Activated T-cell treated with anti-CD3 and anti-CD28 coated beads, Interleukin-2, amount 50 U/mL, for 48 hours (primary cell): ENCODE measurements around the gene LAMA4.

Experiments
- DNase-seq, 2 experiments: peaks; one replicate each; pipeline ENCODE4 v3.0.0-alpha.2; 2020

The LAMA4 gene

DNA sequence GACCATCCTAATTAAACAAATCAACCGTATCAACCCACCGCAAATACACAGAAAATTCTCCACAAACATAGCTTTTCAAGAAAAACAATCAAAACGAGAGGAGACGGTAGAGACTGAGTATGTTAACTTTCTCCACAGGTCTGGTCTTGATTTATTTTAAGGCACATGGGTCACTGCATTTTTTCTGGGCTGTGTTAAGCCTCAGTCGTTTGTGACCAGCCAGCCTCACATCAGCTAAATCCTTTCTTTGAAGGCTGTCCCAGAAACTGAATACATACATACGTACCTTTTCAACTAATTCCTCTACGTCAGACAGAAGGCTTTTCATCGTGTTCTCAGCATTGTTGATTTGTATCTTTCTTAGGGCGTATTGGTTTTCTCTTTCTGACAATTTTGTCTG, 69.4 kb downstream of the LAMA4 start:
- DNase-seq = no peak

DNA sequence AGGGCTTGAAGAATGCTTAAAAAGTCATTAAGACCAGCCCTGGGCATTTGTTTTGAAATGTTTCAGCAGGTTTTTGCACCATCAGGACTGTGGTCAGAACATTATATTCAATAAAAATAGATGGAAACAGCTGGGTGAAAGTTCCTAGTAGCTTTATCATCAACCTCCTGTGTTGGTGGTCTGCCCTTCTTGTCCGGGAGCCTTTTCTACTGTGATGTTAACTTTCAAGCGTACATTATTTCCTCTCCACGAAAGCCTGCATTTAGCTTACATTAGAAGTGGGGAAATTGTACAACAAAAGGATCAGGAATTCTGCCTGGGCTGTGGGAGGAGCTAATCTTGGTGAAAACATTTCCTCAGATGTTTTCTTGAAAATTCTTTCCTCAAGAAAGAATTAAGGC, 71.1 kb downstream of the LAMA4 start:
- no peak for DNase-seq

- no peak for DNase-seq
Measured at GRCh38 chr6:112181130-112181529, 73.2 kb downstream of the LAMA4 start.

DNA sequence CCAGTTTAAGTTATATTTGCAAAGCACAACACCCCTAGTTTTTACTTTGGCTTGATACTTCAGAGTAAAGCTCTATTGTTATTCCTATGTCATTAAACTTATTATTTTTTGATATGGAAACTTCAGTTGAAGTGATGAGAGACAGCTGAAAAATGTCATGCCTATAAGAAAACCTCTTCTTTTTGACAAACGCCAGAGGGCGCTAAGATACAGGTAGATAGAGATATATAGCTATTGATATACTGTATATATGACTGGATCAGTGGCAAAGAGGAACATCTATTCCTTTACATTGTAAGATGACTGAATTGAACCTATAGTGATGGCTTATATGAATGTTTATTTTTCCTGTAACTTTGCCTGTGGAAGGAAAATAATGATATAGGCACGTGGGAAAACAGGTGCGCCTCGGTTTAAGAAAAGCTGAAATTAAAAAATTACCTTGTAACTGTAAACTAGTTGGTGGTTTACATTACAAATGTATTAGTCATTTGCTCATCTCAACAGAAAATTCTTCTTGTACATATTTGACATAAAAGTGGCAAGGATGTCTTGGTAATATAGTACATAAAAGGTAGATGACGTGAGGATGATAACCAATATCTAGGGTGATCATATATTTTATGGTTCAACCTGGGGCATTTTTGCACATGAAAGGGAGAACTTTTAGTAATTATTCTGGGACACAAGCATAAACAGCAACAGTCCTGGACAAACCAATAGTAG, 74.1 kb downstream of the LAMA4 start:
- no peak for DNase-seq

- DNase-seq = no peak
Measured at GRCh38 chr6:112179631-112180030, 74.7 kb downstream of the LAMA4 start.

DNA sequence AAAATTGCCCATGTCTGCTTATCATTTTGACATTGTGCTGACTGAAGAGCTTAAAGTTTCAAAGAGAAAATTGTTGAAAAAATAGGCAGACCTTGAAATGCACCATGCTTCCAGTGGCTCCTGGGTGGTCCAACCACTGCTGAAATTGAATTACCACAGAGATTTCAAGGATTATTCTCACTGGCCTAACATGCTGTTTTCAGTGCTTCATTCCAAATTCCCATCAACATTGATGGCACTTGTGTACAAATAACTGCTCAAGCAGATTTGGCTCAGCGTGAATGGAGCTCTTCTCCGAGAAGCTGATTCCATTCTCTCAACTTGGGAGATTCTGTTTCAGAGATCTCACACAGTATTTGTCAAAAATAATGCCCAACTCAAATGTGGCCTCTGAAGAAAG, 75.5 kb downstream of the LAMA4 start:
- no peak for DNase-seq

DNA sequence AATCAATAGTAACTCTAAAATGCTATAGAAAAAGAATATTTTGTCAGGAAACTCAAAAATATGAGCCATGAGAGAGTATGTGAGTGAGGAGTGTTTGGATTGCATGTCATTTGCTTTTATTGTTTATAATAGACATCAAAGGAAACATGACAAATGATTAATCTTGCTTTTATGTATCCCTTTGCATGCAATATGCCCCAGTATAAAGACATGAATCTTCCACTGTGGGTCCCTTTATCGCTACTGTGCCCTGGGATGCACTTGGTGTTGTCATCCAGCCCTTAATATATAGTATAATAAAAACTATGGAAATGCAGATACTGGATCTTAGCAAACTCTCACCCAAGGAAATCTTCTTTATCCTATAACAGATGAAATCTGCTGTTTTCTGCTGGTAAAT, 77.3 kb downstream of the LAMA4 start:
- no peak for DNase-seq

GRCh38 chr6:112176175-112176574, 78.2 kb downstream of the LAMA4 start:
- DNase-seq = no peak

DNA sequence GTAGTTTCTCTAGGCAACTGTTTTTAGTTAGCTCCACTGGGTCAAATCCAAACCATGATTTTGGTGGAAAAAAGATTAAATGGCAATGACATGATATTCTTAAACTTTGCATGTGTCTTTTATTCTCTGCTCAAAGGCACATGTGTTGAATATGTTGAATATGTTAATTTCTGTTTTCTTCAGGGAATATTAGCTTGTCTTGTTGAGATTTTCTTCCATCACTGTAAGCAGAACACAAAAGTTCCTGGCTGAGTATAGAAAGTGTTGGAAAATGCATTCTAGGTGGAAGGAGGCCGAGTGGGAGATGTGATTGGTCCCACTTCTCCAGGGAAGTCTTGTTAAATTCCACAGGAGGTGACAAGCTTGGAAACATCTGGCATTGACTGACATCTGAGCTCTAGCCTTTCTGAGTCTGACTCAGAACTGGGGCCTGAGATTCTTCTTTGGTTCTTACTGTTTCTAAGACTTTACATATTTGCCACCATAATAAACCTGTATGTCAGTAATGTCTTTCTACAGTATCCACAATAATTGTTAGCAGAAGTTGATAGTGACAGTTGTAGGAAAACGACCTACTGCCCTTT, 81.1 kb downstream of the LAMA4 start:
- no peak for DNase-seq

- no peak for DNase-seq
Measured at GRCh38 chr6:112172540-112172939, 81.8 kb downstream of the LAMA4 start.

- DNase-seq = no peak
Measured at GRCh38 chr6:112169541-112169940, 84.8 kb downstream of the LAMA4 start.

DNA sequence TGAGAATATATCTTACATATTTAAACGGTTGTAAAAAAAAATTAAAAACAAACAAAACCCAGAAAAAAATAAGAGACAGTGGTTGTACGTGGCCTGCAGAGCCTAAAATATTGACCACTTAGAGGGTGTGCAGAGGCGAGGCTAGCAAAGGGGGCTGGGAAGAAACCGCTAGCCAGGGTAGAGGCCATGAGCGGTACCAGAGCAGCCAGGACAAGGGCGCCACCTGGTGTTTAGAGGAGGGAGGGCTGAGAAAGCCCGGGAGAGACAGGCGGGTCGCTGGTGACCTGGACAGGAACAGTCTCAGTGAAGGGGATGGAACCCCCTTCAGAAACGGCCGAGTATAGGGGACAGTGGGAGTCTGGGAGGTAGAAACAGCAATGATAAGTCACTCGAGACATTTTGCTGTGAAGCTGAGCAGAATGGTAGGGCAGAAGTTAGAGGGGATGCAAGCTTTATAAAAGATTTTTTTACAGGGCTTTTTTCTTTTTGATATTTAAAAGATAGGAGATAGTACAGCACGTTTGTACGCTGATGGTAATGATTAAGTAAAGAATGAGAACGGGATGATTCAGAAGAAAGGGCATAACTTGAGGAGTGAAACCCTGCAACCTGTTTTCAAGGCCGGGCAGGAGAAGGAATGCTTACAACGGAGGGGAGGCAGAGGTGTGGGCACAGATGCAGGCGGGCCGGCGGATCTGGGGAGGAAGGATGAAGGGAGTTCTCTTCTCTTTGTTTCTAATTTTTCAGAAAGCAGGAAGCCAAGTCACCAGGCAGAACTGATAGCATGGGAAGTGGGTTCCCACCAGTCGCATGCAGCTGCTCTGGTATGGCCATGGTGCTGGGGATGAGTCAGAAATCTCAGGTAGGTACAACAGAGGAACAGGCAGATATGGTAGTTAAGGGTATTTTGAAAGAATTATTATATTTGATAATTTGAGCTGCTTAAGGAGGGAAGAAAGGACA, 90.8 kb downstream of the LAMA4 start:
- DNase-seq = peak; percentile 90

GRCh38 chr6:112160745-112161144, 93.6 kb downstream of the LAMA4 start:
- no peak for DNase-seq

DNA sequence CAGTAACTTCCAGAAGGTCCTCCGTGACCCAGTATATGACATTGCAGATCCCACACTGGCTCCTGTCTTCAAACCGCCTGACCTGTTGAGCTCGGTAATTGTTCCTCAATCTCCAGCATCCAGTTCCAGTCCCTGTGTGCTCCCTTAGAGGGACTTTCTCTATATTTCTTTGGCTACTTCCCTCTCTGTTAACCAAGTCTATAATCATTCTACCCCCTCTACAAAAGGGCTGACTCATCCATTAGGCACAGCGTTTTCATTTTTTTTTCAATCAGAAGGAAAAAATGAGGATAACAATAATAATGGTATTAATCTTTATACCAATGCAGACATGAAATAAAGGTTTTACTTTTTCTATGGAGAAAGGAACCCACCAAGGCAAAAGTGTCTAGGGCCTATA, 97.7 kb downstream of the LAMA4 start:
- DNase-seq = no peak

DNA sequence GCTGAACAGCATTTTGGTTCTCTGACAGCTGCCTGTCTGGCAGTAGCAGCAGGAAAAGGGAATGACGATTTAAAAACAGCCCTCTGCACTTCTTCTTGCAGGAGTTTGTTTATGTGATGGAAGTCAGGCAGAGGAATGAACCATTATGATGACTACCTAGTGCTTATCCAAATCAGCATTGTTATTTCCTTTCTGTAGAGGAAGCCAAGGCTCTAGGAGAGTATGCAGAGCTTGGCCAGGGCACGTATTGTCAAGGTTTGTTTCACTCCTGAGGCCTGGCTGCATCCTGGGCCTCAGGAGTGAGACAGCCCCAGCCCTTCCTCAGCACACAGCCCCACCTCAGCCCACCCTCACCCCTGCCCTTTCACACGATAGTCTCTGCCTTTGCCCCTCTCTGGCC, 98.5 kb downstream of the LAMA4 start:
- no peak for DNase-seq

DNA sequence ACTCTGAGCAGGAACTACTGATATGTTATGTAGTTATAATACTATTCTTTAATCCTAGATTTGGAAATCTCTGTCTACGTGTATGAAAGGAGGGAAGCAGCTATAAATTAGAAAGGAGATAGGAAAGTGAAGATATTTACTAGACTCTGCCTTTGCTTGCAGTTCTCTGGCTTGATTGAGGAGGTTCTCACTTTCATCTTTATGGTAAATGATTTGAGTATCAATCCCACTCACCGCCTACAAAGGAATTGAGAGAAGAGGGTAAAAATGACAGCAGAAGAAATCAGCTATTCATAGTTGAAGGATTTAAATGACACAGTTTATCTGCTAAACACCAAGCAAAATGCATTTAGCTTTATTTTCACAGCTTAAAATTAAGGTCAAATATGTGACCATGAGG, 99.7 kb downstream of the LAMA4 start:
- DNase-seq = no peak

GRCh38 chr6:112153926-112154607, 100.3 kb downstream of the LAMA4 start:
- DNase-seq = no peak

GRCh38 chr6:112150363-112150762, 104.0 kb downstream of the LAMA4 start:
- no peak for DNase-seq

DNA sequence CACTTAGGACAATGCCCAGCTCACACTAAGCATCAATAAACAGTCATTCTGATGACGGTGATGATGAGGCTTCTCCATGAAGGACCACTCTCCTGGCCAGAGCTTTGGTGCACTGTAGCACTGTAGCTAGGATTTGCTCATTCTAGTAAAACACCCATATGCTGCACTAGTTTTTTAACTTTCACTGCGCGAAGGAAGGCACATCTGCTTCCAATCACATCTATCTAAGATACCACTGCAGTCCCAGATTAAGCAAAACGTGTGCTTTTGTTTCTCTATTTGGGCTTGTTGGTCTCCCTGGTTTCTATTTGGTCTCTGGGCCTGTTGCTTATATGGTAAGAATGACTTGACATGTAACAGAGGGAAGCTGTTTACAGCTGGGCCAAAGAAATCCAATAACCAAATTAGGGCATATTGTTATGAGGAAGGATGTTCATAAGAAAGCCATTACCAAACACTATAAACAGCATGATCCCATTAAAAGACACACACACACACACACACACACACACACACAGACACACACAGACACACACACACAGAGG, 104.6 kb downstream of the LAMA4 start:
- no peak for DNase-seq

DNA sequence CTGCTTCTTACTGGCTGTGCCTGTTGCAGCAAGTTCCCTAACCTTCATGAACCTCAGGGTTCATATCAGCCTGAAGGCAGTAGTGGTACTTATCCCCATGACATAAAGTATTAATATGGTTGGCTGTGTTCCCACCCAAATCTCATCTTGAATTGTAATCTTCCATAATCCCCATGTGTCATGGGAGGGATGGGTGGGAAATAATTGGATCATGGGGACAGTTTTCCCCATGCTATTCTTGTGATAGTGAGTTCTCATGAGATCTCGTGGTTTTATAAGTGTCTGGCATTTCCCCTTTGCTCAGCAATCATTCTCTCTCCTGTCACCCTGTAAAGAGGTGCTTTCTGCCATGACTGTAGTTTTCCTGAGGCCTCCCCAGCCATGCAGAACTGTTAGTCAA, 105.1 kb downstream of the LAMA4 start:
- DNase-seq = no peak

- no peak for DNase-seq
Measured at GRCh38 chr6:112148103-112148502, 106.3 kb downstream of the LAMA4 start.

GRCh38 chr6:112145080-112145573, 109.2 kb downstream of the LAMA4 start:
- no peak for DNase-seq
